ENCODE results near the gene THPO.

The THPO gene

GRCh38 chr3:184328516-184328915, 49.5 kb downstream of the THPO start:
- no peak for DNase-seq

DNA sequence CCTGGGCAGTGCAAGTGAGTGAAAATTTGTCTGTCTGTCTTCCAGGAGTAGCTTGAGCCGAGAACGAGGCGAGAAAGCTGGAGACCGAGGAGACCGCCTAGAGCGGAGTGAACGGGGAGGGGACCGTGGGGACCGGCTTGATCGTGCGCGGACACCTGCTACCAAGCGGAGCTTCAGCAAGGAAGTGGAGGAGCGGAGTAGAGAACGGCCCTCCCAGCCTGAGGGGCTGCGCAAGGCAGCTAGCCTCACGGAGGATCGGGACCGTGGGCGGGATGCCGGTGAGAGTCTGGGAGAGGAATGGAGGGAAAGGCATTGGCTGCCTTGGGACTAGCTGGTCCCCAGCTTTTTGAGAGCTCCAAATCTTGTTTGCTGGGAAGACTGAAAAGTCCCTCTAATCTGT, 50.8 kb downstream of the THPO start:
- no peak for DNase-seq

DNA sequence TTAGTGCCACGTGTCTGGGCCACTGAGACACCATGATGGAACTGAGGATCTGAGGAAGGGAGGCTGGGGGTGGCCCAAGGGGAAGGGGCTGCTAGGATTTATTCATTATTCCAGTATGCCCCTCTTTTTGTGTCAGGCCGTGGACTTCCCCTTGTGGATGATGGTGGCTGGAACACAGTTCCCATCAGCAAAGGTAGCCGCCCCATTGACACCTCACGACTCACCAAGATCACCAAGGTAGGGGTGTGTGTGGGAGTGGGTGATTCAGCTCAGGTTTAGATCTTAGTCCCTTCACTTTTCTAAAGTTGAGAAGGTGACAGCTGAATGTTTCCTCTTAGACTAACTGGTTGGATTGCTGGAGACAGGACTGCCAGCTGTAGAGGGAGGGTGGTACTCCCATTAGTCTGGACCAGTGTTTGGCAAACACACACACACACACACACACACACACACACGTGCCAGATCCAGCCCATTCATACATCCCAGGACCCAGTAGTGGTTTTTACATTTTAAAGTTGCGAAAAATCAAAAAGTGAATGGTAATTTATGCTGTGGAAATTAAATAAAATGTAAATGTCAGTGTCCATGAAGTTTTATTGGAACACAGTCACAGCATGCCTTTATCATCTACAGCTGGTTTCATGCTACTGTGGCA, 52.2 kb downstream of the THPO start:
- DNase-seq = no peak

- no peak for DNase-seq
These were observed 52.7 kb downstream of the THPO start for GRCh38 chr3:184325269-184325668.

- DNase-seq = no peak
These were observed 54.3 kb downstream of the THPO start for GRCh38 chr3:184323696-184324095.

DNA sequence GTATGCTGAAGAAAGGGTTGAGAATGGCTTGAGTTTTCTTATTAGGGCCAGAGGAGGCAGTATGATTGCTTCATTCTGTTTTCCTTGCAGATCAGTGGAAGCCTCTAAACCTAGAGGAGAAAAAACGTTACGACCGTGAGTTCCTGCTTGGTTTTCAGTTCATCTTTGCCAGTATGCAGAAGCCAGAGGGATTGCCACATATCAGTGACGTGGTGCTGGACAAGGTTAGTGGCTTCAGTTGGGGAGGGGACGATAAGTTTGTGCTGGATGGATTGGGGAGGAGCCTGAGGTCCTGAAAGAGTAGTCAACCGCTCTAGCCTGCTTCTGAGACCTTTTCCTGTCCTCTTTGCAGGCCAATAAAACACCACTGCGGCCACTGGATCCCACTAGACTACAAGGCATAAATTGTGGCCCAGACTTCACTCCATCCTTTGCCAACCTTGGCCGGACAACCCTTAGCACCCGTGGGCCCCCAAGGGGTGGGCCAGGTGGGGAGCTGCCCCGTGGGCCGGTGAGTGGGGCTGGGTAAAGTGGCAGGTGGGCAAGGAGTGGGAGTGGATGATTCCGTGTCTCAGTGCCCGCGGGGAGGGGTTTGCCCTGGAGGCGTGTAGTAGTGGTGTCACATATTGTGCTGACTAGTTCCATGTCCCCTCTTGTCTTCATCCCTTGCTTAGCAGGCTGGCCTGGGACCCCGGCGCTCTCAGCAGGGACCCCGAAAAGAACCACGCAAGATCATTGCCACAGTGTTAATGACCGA, 55.1 kb downstream of the THPO start:
- DNase-seq = no peak
